MCF 10A (cell line): ENCODE measurements around the gene IQCM. TPM values are rescaled to one million over a fixed set of nuclear protein-coding genes. Genes with fewer than 3 reads are reported as not detected.

ENCODE experiments used
- BruUV-seq: library from RNA; stranded (reverse); fragments of 400-500 nt; replicated peaks from 2 replicates; lab custom pipeline; 2021; lab: Mats Ljungman, UMichigan
- CTCF ChIA-PET: fragments of 300-600 bp; sonication (Branson Sonifier 250); formaldehyde crosslinking; extraction: SDS; loops from one replicate; lab custom pipeline; 2021; ENCODE audit warnings: antibody characterized with exemption, inconsistent platforms; lab: Yijun Ruan, JAX
- POLR2A ChIA-PET: fragments of 300-600, 350-650 bp; sonication (Branson Sonifier 250); formaldehyde crosslinking; extraction: SDS; loops from one replicate; lab custom pipeline; 2020; ENCODE audit warnings: antibody characterized with exemption, inconsistent platforms; lab: Yijun Ruan, JAX
- DNase-seq: peaks from one replicate; pipeline ENCODE4 v3.0.0-alpha.2; 2018; ENCODE audit not compliant: unreplicated experiment
- H3K27ac Mint-ChIP-seq: one replicate; pipeline ENCODE4 v1.8.0; 2022; ENCODE audit warnings: mild to moderate bottlenecking, low read depth, mixed read lengths; ENCODE audit not compliant: unreplicated experiment
- H3K27me3 Mint-ChIP-seq: one replicate; pipeline ENCODE4 v1.8.0; 2022; ENCODE audit warnings: mixed read lengths; ENCODE audit not compliant: insufficient read depth, unreplicated experiment
- H3K36me3 Mint-ChIP-seq: one replicate; pipeline ENCODE4 v1.8.0; 2022; ENCODE audit warnings: mild to moderate bottlenecking, moderate library complexity, mixed read lengths; ENCODE audit not compliant: insufficient read depth, unreplicated experiment
- H3K4me1 Mint-ChIP-seq: one replicate; pipeline ENCODE4 v1.8.0; 2022; ENCODE audit warnings: mixed read lengths; ENCODE audit not compliant: insufficient read depth, unreplicated experiment
- H3K4me3 Mint-ChIP-seq: one replicate; pipeline ENCODE4 v1.8.0; 2022; ENCODE audit warnings: mild to moderate bottlenecking, moderate library complexity, mixed read lengths; ENCODE audit not compliant: unreplicated experiment
- H3K9me3 Mint-ChIP-seq: one replicate; pipeline ENCODE4 v1.8.0; 2022; ENCODE audit warnings: mixed read lengths; ENCODE audit not compliant: unreplicated experiment
- CTCF ChIP-seq: fragments of 200-600 bp; IDR thresholded peaks from one replicate; pipeline ENCODE4 v1.8.0; 2022; ENCODE audit warnings: antibody characterized with exemption, mild to moderate bottlenecking; ENCODE audit not compliant: unreplicated experiment
- intact Hi-C: fragments of 100-400 bp; cut with micrococcal nuclease; formaldehyde crosslinking; loops from 2 replicates; pipeline ENCODE4 v1.14.1; 2022
- total RNA-seq: library from RNA; stranded (reverse); gene quantifications from 2 replicates; pipeline ENCODE4 v1.2.3, GENCODE V29; 2022

Gene IQCM
- total RNA-seq, 1 experiment from 2014 or later = not detected

GRCh38 chr4:149500806-149501205 is 314.8 kb downstream of the IQCM start:
- H3K36me3 Mint-ChIP-seq = no peaks in the 10 kb centered on the region
- H3K4me3 Mint-ChIP-seq = no peak overlapping the region
- H3K27me3 Mint-ChIP-seq = no peaks in the 10 kb centered on the region
- intact Hi-C loops = no loop called here
- H3K27ac Mint-ChIP-seq = no peak overlapping the region
- ChIA-PET CTCF (no interaction called here), POLR2A (no interaction called here)
- TF ChIP-seq CTCF = no peak
- no peak for DNase-seq
- no peaks in the 10 kb centered on the region for H3K4me1 Mint-ChIP-seq
- BruUV-seq = no TSS peak
- H3K9me3 Mint-ChIP-seq = no peaks in the 10 kb centered on the region

- POLR2A ChIA-PET = no interaction called here
- Mint-ChIP-seq H3K27me3 (no peaks in the 10 kb centered on the region), H3K27ac (no peak overlapping the region), H3K4me1 (no peaks in the 10 kb centered on the region), H3K36me3 (no peaks in the 10 kb centered on the region), H3K4me3 (no peak overlapping the region), H3K9me3 (no peaks in the 10 kb centered on the region)
- CTCF ChIA-PET = no interaction called here
- no TSS peak for BruUV-seq
- TF ChIP-seq CTCF = no peak
- no peak for DNase-seq
- intact Hi-C loops = loop anchor here (10.0 kb wide), 1 partner anchor 395 kb away; no protein-coding TSS in a partner anchor
These were observed 315.9 kb downstream of the IQCM start for GRCh38 chr4:149499726-149500125.

GRCh38 chr4:149498246-149498645 is 317.4 kb downstream of the IQCM start:
- POLR2A ChIA-PET = no interaction called here
- no peaks in the 10 kb centered on the region for H3K36me3 Mint-ChIP-seq

GRCh38 chr4:149493492-149493891 is 322.2 kb downstream of the IQCM start:
- Mint-ChIP-seq H3K4me3 (no peak overlapping the region), H3K36me3 (no peaks in the 10 kb centered on the region), H3K4me1 (no peaks in the 10 kb centered on the region), H3K27ac (no peak overlapping the region), H3K27me3 (no peaks in the 10 kb centered on the region), H3K9me3 (no peaks in the 10 kb centered on the region)
- ChIA-PET CTCF (no interaction called here), POLR2A (interaction anchor here (0.7 kb wide), 1 partner anchor 210 kb away, joined by 3 read pairs; no protein-coding TSS in a partner anchor)
- no peak for TF ChIP-seq CTCF
- no TSS peak for BruUV-seq
- DNase-seq = no peak
- intact Hi-C loops = loop anchor here (10.0 kb wide), 1 partner anchor 401 kb away; no protein-coding TSS in a partner anchor

More at GRCh38 chr4:149498246-149498645, 317.4 kb downstream of the IQCM start:
- intact Hi-C loops = loop anchor here (10.0 kb wide), 1 partner anchor 397 kb away; no protein-coding TSS in a partner anchor
- no peaks in the 10 kb centered on the region for H3K4me1 Mint-ChIP-seq
- DNase-seq = no peak
- CTCF ChIA-PET = interaction anchor here (0.8 kb wide), 1 partner anchor 128 kb away, joined by 3 read pairs; no protein-coding TSS in a partner anchor
- no peak overlapping the region for H3K4me3 Mint-ChIP-seq
- no peaks in the 10 kb centered on the region for H3K9me3 Mint-ChIP-seq
- TF ChIP-seq CTCF = no peak
- H3K27ac Mint-ChIP-seq = no peak overlapping the region
- H3K27me3 Mint-ChIP-seq = no peaks in the 10 kb centered on the region
- BruUV-seq = no TSS peak
